Tibial nerve (tissue), 4 donors: ENCODE measurements around the gene ACOT11. TPM values are rescaled to one million over a fixed set of nuclear protein-coding genes. Genes with fewer than 3 reads are reported as not detected.

Source experiments
- DNase-seq, 2 donors: peaks; one replicate each; pipeline ENCODE4 v3.0.0-alpha.2; 2019; ENCODE audit warnings: low spot score in 2 of 2
- H3K27ac ChIP-seq, 4 donors: fragments of 200-600 bp; sonication (generic) in 3 of 4; one replicate each; pipeline ENCODE4 v1.5.1; 2017 to 2019; ENCODE audit warnings: mild to moderate bottlenecking in 1 of 4
- H3K27me3 ChIP-seq, 2 donors: fragments of 200-600 bp; sonication (generic) in 1 of 2; one replicate each; pipeline versions ENCODE4 v1.5.1 to v1.6.0; 2017 to 2019
- H3K36me3 ChIP-seq, 3 donors: fragments of 200-600 bp; sonication (generic); one replicate each; pipeline ENCODE4 v1.5.1; 2018 to 2019
- H3K4me1 ChIP-seq, 4 donors: fragments of 200-600 bp; sonication (generic) in 3 of 4; one replicate each; pipeline ENCODE4 v1.5.1; 2017 to 2019
- H3K4me3 ChIP-seq, 4 donors: fragments of 200-600 bp; sonication (generic) in 3 of 4; one replicate each; pipeline ENCODE4 v1.5.1; 2017 to 2019; ENCODE audit warnings: mild to moderate bottlenecking in 1 of 4, moderate library complexity in 1 of 4
- H3K9me3 ChIP-seq, 4 donors: fragments of 200-600 bp; sonication (generic) in 3 of 4; one replicate each; pipeline ENCODE4 v1.5.1; 2017 to 2019
- CTCF ChIP-seq, 5 experiments: fragments of 200-600 bp in 3 of 5; fragments of 450-650 bp in 2 of 5; sonication (generic) in 3 of 5; IDR thresholded peaks; one replicate each; pipeline ENCODE4 v1.5.1; 2016 to 2019; ENCODE audit warnings: antibody characterized with exemption in 5 of 5, mild to moderate bottlenecking in 3 of 5, moderate library complexity in 2 of 5
- EP300 ChIP-seq, 2 donors: sonication (generic); formaldehyde crosslinking; IDR thresholded peaks; one replicate each; pipeline ENCODE4 v1.6.1; 2017; ENCODE audit warnings: antibody characterized with exemption in 2 of 2, mild to moderate bottlenecking in 1 of 2
- POLR2A ChIP-seq, 2 donors: fragments of 450-650 bp; IDR thresholded peaks; one replicate each; pipeline ENCODE4 v1.6.1; 2017; ENCODE audit warnings: antibody characterized with exemption in 2 of 2, mild to moderate bottlenecking in 2 of 2, moderate library complexity in 2 of 2
- WGBS, 2 donors: methylation state at CpG; one replicate each; pipeline ENCODE4 v1.1.5; 2018; 5-methylcytosine and 5-hydroxymethylcytosine counted together
- total RNA-seq, 4 donors: library from RNA; depleted of rRNA; stranded (reverse); fragments of >200 nt; gene quantifications; one replicate each; pipeline ENCODE4 v1.1.0, GENCODE V29; 2016

Gene ACOT11
- total RNA-seq, 4 donors from 2014 or later, result 7.5 to 13.8 (median 10.2) TPM

- 72 to 78% methylated on average over 8 of the region's 8 CpGs for WGBS, 2 donors
- Histone ChIP-seq H3K27ac (no peak overlapping the region), H3K4me1 (no peaks in the 10 kb centered on the region), H3K9me3 (no peaks in the 10 kb centered on the region), H3K36me3 (peaks cover 0 to 17% (median 0%) of the 10 kb centered on the region in 3 donors), H3K27me3 (no peaks in the 10 kb centered on the region), H3K4me3 (no peak overlapping the region)
- no peak for DNase-seq
- no peak for TF ChIP-seq CTCF (IDR thresholded peaks at IDR 0.05)
- no peak for TF ChIP-seq POLR2A (IDR thresholded peaks at IDR 0.05)
- TF ChIP-seq EP300 (IDR thresholded peaks at IDR 0.05), result no peak
These were observed 63.6 kb downstream of the ACOT11 start for GRCh38 chr1:54611621-54612020.

- Histone ChIP-seq H3K27me3 (no peaks in the 10 kb centered on the region), H3K36me3 (no peaks in the 10 kb centered on the region), H3K27ac (no peak overlapping the region), H3K9me3 (no peaks in the 10 kb centered on the region), H3K4me1 (no peaks in the 10 kb centered on the region), H3K4me3 (no peak overlapping the region)
- DNase-seq, result no peak
- no peak for TF ChIP-seq EP300 (IDR thresholded peaks at IDR 0.05)
- TF ChIP-seq POLR2A (IDR thresholded peaks at IDR 0.05), result no peak
- no peak for TF ChIP-seq CTCF (IDR thresholded peaks at IDR 0.05)
- 64 to 66% methylated on average over 2 of the region's 2 CpGs for WGBS, 2 donors
These were observed 66.0 kb downstream of the ACOT11 start for GRCh38 chr1:54614024-54614423.

GRCh38 chr1:54614563-54614962 is 66.5 kb downstream of the ACOT11 start:
- TF ChIP-seq POLR2A (IDR thresholded peaks at IDR 0.05) (no peak), CTCF (IDR thresholded peaks at IDR 0.05) (no peak), EP300 (IDR thresholded peaks at IDR 0.05) (no peak)
- no peak overlapping the region for H3K27ac ChIP-seq
- no peaks in the 10 kb centered on the region for H3K9me3 ChIP-seq
- H3K4me1 ChIP-seq, result no peaks in the 10 kb centered on the region
- no peaks in the 10 kb centered on the region for H3K27me3 ChIP-seq
- H3K36me3 ChIP-seq, result no peaks in the 10 kb centered on the region
- no peak for DNase-seq
- H3K4me3 ChIP-seq, result no peak overlapping the region
- 64 to 66% methylated on average over 8 of the region's 8 CpGs for WGBS, 2 donors

GRCh38 chr1:54615531-54616279 is 67.7 kb downstream of the ACOT11 start:
- H3K4me1 ChIP-seq, result no peaks in the 10 kb centered on the region
- H3K36me3 ChIP-seq, result no peaks in the 10 kb centered on the region
- no peak overlapping the region for H3K4me3 ChIP-seq
- H3K27ac ChIP-seq, result no peak overlapping the region
- TF ChIP-seq CTCF (IDR thresholded peaks at IDR 0.05), result no peak
- TF ChIP-seq POLR2A (IDR thresholded peaks at IDR 0.05), result no peak
- no peak for TF ChIP-seq EP300 (IDR thresholded peaks at IDR 0.05)
- DNase-seq, result no peak
- WGBS, 2 donors, result 53 to 56% methylated on average over 11 to 13 of the region's 13 CpGs
- no peaks in the 10 kb centered on the region for H3K27me3 ChIP-seq
- no peaks in the 10 kb centered on the region for H3K9me3 ChIP-seq

GRCh38 chr1:54619749-54620148 is 71.7 kb downstream of the ACOT11 start:
- H3K9me3 ChIP-seq, result no peaks in the 10 kb centered on the region
- TF ChIP-seq EP300 (IDR thresholded peaks at IDR 0.05), result no peak
- no peak for TF ChIP-seq CTCF (IDR thresholded peaks at IDR 0.05)
- TF ChIP-seq POLR2A (IDR thresholded peaks at IDR 0.05), result no peak
- H3K36me3 ChIP-seq, result no peaks in the 10 kb centered on the region
- no peak overlapping the region for H3K27ac ChIP-seq
- H3K4me1 ChIP-seq, result no peaks in the 10 kb centered on the region
- DNase-seq, result no peak
- 52 to 56% methylated on average over 7 to 8 of the region's 8 CpGs for WGBS, 2 donors
- no peaks in the 10 kb centered on the region for H3K27me3 ChIP-seq
- no peak overlapping the region for H3K4me3 ChIP-seq
